GM21619 (cell line): ENCODE results near the gene YWHAB.
"Not testable (repeated sequence)": the region's sequence is repeated elsewhere in the genome, so short reads cannot be mapped to it uniquely, and the experiment has no call there.

Source experiments
- ATAC-seq: cut with Tn5 transposase; IDR thresholded peaks from one replicate; pipeline ENCODE4 v1.9.1; 2021; ENCODE audit not compliant: unreplicated experiment

The YWHAB gene

DNA sequence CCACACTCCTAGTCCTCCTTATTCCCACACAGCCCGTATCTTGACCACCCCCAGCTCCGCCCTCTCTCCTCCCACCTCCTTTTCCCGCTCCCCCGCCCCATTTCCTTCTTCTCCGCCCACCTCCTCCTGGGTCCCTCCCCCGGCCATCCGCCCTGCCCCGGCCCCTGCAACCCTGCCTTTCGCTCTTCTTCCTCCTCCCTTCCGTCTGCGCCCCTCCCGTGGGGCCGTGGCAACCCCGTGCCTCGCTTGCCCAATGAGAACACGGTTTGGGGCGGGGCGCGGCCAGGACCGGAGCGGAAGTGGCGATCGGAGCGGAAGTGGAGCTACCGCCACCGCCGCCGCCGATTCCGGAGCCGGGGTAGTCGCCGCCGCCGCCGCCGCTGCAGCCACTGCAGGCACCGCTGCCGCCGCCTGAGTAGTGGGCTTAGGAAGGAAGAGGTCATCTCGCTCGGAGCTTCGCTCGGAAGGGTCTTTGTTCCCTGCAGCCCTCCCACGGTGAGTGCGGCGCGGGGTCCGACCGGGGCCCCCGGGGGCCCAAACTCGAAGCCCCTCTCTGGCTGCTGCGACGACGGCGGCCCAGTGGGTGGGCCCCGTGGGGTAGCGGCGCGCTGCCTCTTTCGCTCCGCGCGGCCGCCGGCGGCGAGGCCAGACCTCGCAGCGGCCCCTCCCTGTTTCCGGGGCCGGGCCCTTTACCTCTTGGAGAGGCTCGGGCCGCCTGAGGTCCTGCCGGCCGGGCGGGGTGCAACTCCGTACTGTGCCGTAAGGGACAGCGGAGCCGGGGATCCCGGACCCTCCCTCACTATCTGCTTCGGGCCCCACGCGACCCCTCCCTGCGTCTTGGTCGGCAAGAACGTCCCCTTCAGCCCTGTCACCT, at the start of gene YWHAB:
TSS of gene YWHAB (plus strand) at position 314 of the 874 bp plus-strand sequence. CDS start 15,829 bp downstream, outside the sequence.
- ATAC-seq: peak; percentile 86

DNA sequence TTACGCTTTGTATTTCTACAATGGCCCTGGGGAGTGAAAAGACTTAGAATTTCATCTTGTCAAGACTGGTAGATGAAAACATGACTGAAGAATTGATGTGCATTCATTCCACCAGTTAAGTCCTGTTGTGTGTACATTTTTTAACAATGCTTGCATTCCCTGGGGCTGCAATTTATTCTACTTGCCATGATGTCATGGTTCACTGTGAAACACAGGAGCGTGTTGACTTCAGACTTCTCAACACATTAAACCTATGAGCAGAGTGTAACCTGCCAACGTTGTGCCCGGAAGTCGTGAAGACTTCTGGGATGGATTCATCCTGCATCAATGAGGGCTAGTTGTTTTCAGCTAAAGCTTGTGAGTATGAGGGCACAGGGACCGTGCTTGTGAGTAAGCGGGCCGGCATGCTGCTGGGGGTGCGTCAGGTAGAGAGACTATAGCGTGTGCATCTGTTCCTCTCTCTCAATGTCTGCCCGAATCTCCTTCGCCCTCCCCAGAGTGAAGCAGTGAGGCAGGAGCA, 48.8 kb upstream of the YWHAB start:
- no peak for ATAC-seq

DNA sequence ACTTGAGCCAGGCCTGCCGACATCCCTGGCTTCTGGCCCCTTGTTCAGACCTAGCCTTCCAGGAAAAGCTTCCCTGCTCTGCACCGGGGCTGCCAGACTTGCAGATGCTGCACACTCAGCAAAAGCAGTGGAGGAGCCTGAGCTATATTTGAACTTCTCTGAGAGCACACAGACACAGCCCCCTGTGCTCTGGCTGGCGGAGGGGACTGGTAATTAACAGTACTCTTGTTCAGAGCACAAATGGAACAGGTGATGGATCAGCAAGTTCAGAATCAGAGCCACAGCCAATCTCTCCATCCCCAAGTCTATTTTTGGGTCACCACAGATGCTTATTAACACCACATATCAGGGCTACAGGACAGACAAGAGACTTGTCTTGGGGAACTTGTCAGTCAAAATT, 47.6 kb upstream of the YWHAB start:
- no peak for ATAC-seq

DNA sequence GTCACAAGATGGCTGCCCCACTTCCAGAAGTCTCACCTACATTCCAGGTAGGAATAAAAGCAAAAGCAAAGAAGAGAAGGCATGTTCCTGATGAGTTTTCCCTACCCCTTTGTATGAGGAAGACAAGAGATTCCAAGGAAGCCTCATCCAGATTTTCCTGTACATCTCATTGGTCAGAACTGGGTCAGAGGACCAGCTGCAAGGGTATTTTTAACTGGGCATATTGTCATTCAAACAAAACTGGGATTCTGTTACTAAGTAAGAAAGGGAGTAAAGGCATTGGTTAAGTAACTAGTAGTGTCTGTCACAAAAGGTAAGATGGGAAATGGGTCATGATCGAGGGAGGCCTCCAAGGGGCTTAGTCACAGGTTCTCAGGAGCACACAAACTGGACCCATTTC, 47.0 kb upstream of the YWHAB start:
- no peak for ATAC-seq

DNA sequence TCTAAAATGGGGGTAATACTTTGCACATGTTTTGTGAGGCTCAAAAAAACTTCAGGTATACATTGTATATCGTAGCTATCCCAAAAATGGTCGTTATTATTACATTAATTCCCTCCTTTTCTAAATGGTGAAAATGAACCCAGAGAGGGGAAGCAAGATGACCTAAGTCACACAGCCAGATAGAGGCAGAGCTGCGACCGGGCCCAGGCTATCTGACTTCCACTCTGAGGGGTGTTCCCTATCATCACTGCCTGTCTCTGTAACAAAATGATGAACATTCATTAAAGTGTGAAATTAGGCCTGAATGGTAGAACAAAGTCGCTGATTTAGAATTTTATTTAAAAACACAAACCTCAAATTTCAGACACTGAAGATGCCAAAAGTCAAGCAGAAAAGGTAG, 46.0 kb upstream of the YWHAB start:
- ATAC-seq: no peak

DNA sequence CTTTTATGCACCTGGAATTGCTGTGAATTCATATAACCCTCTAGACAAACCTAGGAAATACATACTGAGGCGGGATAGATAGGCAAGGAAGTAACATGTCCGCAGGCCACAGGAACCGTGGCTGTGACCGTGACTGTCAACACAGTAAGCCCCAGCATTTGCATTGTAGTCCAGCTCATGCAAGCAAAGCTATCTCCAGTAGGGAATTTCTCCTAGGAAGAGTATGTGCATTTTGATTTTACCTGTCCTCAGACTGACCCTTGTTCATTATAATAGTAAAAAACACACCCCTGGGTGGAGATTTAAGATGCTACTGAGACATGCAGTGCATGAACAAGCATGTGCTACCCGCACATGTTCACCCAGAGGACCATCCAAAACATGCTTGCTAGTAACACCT, 44.7 kb upstream of the YWHAB start:
- ATAC-seq: no peak

DNA sequence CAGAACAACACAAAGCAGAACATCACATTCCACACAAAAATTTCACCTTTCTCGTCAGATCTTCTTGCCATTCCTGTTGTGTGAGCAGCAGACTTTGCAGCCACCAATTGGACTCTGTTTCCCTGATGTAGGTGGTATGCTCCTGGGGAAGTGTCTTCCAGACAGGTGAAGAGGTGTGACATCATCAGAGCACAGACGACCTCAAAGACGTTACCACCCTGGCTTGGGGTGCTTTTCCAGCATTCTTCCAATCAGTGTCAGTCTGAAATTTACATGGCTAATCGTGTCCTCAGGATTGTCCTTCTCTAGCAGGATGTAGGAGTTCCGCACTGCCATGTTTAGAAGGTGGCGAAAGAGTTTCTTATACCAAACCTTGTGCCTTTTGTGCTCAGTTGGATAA, 43.5 kb upstream of the YWHAB start:
- ATAC-seq: no peak

DNA sequence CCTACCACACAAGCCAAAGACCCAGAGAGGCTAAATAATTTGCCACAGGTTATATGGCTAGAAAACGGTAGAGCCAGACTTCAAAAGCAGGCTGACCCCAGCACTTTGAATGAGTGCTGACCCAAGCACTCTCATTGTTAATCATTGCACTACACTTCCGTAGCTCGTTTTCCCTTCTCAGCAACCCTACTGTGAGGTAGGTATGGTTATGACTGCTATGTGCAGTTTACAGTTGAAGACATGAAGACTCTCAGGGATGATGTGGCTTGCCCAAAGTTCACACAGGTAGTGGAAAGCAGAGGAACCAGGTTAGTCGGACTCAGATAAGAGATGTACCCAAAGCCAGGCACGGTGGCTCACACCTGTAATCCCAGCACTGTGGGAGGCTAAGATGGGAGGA, 41.6 kb upstream of the YWHAB start:
- ATAC-seq: no peak

DNA sequence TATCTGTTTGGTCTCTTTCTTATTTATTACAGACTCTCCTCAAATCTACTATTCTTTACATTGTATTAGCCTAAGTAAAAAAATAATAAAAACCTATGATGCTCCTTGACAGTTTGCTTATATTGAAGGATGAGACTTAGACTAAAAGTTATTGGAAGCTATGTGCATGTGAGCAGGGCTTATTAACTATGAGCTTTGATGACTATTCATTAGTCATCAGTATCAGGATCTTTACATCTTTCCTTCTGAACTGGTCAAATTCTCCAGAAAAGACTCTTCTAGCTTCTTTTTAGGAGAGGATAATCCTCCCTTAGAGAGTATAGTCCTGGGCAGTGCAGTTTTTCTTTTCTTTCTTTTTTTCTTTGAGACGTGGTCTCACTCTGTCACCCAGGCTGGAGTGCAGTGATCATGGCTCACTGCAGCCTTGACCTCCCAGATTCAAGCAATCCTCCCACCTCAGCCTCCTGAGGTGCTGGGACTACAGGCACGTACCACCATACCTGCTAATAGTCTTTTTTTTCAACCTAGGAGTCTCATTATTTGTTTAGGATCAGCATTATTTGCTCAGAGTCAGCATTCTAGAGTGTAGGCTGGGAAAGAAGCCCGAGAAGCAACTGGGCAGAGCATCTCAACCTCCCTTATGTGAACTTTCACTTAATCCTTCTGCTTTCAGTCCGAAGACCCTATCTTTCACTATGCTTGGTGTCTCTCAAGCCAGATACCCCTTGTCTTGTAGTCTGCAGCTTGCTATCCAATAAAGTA, 37.1 kb upstream of the YWHAB start:
- ATAC-seq: no peak

DNA sequence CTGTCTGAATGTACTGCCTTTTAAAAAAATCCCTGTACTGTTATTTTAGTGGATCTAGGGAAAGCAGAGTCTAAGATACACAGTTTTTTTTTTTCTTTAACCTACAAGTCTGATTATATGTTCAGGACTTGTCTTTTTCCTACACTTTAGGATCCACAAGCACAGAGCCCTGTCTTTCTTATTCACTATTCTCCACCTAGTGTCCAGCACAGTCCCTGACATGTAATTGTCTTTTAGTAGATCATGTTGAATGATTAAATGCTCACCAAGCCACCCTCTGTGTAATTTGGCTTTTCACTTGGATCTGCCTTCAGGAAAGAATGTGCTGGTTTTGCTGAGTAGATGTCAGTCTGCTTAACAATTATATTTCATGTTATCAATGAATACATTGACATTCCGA, 35.8 kb upstream of the YWHAB start:
- no peak for ATAC-seq

DNA sequence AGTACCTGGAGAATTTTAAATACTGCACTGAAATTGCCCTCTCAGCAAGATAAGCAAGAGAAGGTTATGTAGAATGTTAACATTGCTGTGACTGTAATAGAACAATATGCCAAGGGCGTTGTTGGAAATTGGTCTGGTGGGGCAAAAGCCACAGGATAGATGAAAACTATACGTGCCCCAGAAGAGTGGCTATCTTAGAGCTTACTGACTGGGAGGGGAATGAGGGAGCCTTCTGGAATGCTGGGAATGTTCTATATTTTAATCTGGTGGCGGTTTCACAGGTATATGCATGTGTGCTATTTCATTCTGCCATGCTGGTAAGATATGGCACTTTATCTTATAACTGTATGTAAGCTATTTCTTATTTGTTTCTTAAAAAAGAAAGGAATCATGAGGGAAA, 35.2 kb upstream of the YWHAB start:
- ATAC-seq: no peak

DNA sequence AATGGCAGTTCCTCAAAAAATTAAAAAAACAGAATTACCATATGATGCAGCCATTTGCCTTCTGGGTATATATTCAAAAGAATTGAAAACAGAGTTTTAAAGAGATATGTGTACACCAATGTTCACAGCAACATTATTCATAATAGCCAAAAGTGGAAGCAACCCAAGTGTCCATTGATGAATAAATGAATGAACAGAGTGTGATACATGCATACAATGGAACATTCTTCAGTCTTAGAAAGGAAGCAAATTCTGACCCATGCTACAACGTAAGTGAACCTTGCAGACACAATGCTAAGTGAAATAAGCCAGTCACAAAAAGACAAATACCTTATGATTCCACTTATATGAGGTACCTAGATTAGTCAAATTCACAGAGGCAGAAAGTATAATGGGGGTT, 34.7 kb upstream of the YWHAB start:
- no peak for ATAC-seq

DNA sequence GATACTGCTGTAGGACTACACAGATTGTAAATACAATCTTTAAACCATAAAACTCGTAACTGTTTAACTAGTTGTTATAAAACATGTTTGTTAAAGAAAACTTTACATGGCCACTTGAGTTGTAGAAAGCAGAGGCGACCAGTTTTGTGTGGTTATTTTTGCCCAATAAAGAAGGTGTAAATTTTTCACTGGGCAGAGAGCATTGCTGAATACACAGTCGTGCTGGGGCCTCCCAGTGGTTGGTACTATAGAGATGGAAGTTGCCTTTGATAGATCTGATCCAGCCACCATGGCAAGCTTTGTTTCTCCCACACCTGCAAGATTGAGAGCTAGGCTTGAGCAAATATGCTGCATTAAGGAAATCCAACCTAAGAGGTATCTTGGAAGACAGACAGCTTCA, 34.0 kb upstream of the YWHAB start:
- ATAC-seq: no peak

DNA sequence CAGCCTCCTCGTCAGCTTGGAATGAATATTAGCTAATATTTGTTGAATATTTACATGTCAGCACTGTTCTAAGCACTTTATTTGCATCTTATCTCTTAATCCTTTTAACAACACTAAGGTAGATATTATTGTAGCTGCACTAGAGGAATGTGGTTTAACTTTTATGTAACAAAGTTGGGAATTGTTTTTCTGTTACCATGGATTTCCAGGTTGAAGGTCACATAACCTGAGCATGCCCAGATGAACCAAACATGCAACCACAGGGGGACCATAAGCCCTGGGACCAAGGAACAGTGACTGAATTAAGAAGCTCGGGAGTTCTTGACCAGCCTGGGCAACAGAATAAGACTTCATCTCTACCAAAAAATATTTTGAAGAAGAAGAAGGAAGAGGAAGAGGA, 29.1 kb upstream of the YWHAB start:
- no peak for ATAC-seq

DNA sequence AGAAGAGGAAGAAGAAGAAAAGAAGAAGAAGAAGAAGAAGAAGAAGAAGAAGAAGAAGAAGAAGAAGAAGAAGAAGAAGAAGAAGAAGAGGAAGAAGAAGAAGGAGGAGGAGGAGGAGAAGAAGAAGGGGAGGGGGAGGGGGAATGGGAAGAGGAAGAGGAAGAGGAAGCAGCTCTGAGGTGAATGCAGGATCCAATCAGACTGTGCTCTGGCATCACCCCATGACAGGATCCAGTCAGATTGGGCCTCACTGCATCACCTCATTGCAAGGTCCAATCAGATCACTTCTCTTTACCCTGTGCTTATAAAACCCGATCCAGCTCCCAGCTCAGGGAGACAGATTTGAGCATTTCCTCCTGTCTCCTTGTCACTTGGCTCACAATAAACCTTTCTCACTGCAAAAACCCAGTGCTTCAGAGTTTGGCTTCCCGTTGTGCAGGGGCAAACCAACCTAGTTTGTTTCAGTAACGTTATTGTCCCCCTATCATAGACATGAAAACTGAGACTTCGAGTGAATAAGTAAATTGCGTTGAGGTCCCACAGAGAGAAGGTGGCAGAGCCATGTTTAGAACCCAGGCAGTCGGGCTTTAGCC, 28.6 kb upstream of the YWHAB start:
- no peak for ATAC-seq

DNA sequence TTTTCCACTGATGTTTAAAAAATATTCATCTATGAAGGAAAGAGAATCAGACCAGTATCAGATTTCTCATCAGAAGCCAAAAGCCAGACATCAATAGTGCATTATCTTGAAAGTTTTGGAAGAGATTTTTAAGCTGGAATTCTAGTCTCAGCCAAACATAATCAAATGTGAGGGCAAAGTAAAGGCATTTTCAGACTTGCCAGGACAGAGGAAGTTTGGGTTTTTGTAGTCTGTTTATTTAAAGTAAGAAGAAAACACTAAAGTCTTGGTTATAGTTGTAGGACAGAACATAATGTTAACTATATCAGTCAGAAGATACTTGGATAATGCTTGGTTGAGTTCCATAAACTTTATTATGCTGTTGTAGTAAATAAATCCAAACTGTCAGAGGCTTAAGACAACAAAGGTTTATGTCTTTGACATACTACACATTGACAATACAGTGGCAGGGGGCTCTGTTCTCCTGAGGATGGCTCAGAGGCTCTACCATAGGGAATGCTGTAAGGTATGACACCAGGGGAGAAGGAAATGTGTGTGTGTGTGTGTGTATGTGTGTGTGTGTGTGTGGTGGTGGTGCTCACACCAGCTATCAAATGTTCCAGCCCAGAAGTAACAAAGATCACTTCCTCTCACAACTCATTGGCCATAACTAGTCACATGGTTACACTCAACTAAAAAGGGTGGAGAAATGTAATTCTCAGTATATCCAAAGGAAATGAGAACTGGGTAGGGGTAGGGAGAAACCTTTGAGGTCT, 26.7 kb upstream of the YWHAB start:
- ATAC-seq: no peak

DNA sequence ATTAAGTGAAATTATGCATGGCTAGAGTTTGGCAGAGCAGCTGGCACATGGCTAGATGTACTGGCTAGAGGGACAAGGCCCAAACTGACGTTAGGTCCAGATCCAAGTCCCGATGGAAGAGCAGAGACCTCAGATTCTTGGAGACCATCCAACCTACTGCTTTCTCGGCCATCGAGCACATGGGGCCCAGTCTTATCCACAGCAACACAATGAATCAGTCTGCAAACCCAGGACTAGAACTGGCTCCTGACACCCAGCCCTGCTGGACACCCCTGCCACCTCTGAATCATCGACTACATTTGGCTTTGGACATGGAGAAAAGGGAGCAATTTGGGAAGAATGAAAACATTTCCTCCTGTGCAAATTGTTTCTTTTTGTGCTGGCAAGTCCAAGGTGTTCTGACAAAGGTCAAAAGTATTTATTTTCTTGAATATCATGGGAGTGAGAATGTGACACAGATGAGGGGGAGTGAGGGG, 23.9 kb upstream of the YWHAB start:
- ATAC-seq: no peak

DNA sequence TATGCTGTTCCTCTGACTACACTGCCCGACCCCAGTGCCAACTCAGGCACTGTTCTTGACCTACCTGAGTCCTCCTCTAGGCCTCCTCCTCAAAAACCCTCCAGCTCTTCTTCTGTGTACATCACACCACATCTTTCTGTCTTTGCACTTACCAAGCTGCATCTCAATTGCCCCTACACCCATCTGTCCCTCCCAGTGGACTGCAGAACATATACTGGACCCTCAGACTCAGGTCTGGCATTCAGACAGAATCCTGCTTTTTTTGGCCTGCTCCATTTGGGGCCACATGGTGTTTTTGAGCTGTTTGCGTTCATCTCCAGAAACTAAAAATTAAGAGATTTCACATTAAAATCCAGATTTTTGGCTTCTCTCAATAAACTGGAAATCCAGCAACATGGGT, 23.2 kb upstream of the YWHAB start:
- ATAC-seq: no peak

DNA sequence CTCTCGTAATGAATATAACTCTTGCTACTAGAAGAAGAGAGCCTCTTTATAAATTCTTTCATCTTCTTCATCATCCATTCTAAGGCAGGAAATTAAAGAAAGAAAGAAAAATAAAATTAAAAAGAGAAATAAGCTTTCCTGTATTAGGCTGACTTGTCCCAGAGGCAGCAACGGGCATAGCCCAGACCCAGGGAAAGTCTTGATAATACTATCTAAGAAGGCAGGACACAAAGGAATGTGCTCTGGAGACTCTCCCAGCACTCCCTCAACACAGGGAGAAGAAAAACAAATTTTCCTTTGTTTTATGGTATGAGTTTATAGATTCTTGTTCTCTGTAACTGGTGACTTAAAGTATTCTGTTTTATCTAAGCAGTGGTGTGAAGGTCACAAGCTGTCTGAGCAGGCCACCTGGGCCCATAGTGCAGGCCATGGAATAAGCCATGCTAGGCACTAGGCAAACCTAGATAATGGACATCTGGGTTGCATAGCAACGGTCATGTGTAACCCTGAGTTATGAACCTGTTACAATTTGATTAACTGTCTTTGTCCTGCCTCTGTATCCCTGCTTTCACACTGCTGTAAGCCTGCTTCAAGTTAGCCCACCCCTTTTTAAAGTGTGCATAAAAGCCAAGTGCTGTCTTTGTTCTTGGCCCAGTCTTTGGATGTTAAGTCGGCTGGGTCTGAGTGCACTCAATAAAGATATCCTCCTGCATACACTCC, 22.0 kb upstream of the YWHAB start:
- ATAC-seq: not testable (repeated sequence)

DNA sequence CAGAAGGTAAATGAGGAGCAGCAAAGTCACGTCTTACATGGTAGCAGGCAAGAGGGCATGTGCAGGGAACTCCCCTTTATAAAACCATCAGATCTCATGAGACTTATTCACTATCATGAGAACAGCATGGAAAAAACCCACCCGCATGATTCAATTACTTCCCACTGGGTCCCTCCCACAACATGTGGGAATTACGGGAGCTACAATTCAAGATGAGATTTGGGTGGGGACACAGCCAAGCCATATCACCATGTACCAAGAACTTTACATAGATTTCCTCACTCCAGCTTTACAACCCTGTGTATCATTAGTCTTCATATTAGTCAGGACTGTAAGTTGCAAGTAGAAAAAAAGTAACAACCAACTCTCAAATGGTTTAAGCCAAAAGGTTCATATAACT, 21.0 kb upstream of the YWHAB start:
- ATAC-seq: not testable (repeated sequence)
